Osteoblast (primary cell): ENCODE measurements around the gene MPG. TPM values are rescaled to one million over a fixed set of nuclear protein-coding genes. Genes with fewer than 3 reads are reported as not detected.

Experiments used
- DNase-seq: peaks from one replicate; pipeline ENCODE4 v3.0.0; 2011; ENCODE audit warnings: low spot score, mixed read lengths; ENCODE audit not compliant: insufficient read length; ENCODE audit errors: missing footprints
- H2AFZ ChIP-seq: 2 replicates; pipeline ENCODE4 v1.6.0; 2011; ENCODE audit warnings: mild to moderate bottlenecking, low read length
- H3K27ac ChIP-seq: 2 replicates; pipeline ENCODE4 v1.5.1; 2011; ENCODE audit warnings: mild to moderate bottlenecking, low read depth, low read length, moderate library complexity
- H3K27me3 ChIP-seq: 2 replicates; pipeline ENCODE4 v1.6.0; 2012; ENCODE audit warnings: mild to moderate bottlenecking, control low read depth, inconsistent platforms, low read length, moderate library complexity; ENCODE audit not compliant: insufficient read depth
- H3K36me3 ChIP-seq: 2 replicates; pipeline ENCODE4 v1.5.1; 2011; ENCODE audit warnings: mild to moderate bottlenecking, low read length, control low read depth, moderate library complexity; ENCODE audit not compliant: insufficient read depth
- H3K4me1 ChIP-seq: 2 replicates; pipeline ENCODE4 v1.5.1; 2011; ENCODE audit warnings: mild to moderate bottlenecking, low read length, control low read depth, moderate library complexity; ENCODE audit not compliant: insufficient read depth
- H3K4me2 ChIP-seq: 2 replicates; pipeline ENCODE4 v1.6.0; 2011; ENCODE audit warnings: mild to moderate bottlenecking, low read length; ENCODE audit not compliant: insufficient read depth
- H3K4me3 ChIP-seq: fragments of 200-600 bp; sonication (generic); 3 replicates; pipeline ENCODE4 v1.5.1; 2012; ENCODE audit warnings: mild to moderate bottlenecking, low read length, inconsistent platforms; ENCODE audit not compliant: insufficient read depth
- H3K79me2 ChIP-seq: 2 replicates; pipeline ENCODE4 v1.6.0; 2012; ENCODE audit warnings: mild to moderate bottlenecking, low read length, control low read depth, inconsistent platforms; ENCODE audit not compliant: insufficient read depth
- H3K9me3 ChIP-seq: 2 replicates; pipeline ENCODE4 v1.5.1; 2011; ENCODE audit warnings: low read depth, low read length, control low read depth
- H4K20me1 ChIP-seq: 2 replicates; pipeline ENCODE4 v1.6.0; 2012; ENCODE audit warnings: mild to moderate bottlenecking, low read length, control low read depth; ENCODE audit not compliant: insufficient read depth
- CTCF ChIP-seq: IDR thresholded peaks from 2 replicates; pipeline ENCODE4 v1.5.1; 2011; ENCODE audit warnings: mild to moderate bottlenecking, low read depth, low read length, moderate library complexity; ENCODE audit errors: extremely low read depth
- total RNA-seq: library from RNA; depleted of rRNA; stranded (reverse); fragments of >200 nt; gene quantifications from 2 replicates; pipeline ENCODE4 v1.2.3, GENCODE V29; 2012

Gene MPG
- total RNA-seq, 1 donor: 180 TPM

GRCh38 chr16:104355-104754 lies 26.3 kb downstream of the MPG start:
- Histone ChIP-seq H3K9me3 (no peaks in the 10 kb centered on the region), H2AFZ (no peak overlapping the region)

GRCh38 chr16:104928-105327 lies 26.9 kb downstream of the MPG start:
- Histone ChIP-seq H4K20me1 (peaks cover 41% of the 10 kb centered on the region), H2AFZ (no peak overlapping the region), H3K36me3 (peaks cover 31% of the 10 kb centered on the region), H3K9me3 (no peaks in the 10 kb centered on the region), H3K4me3 (no peak overlapping the region), H3K27ac (no peak overlapping the region), H3K4me1 (peaks cover 15% of the 10 kb centered on the region), H3K27me3 (no peaks in the 10 kb centered on the region), H3K4me2 (no peak overlapping the region), H3K79me2 (no peaks in the 10 kb centered on the region)
- DNase-seq: no peak
- TF ChIP-seq CTCF: no peak

More at GRCh38 chr16:104355-104754, 26.3 kb downstream of the MPG start:
- no peaks in the 10 kb centered on the region for H3K27me3 ChIP-seq
- DNase-seq: peak; percentile 58
- H3K4me1 ChIP-seq: peaks cover 15% of the 10 kb centered on the region
- no peaks in the 10 kb centered on the region for H3K79me2 ChIP-seq
- H3K27ac ChIP-seq: no peak overlapping the region
- no peak overlapping the region for H3K4me2 ChIP-seq
- no peak overlapping the region for H3K4me3 ChIP-seq
- H3K36me3 ChIP-seq: peaks cover 32% of the 10 kb centered on the region
- H4K20me1 ChIP-seq: peaks cover 41% of the 10 kb centered on the region
- no peak for TF ChIP-seq CTCF

GRCh38 chr16:105521-105920 lies 27.5 kb downstream of the MPG start:
- Histone ChIP-seq H3K27me3 (no peaks in the 10 kb centered on the region), H2AFZ (no peak overlapping the region), H3K79me2 (no peaks in the 10 kb centered on the region), H3K9me3 (no peaks in the 10 kb centered on the region), H3K4me2 (no peak overlapping the region), H3K27ac (no peak overlapping the region), H3K4me1 (peaks cover 15% of the 10 kb centered on the region), H4K20me1 (peaks cover 41% of the 10 kb centered on the region), H3K36me3 (peaks cover 29% of the 10 kb centered on the region), H3K4me3 (no peak overlapping the region)
- DNase-seq: no peak
- no peak for TF ChIP-seq CTCF

- Histone ChIP-seq H3K4me1 (peaks cover 12% of the 10 kb centered on the region), H3K79me2 (no peaks in the 10 kb centered on the region)
Measured at GRCh38 chr16:106623-107324, 28.7 kb downstream of the MPG start.

More at GRCh38 chr16:106623-107324, 28.7 kb downstream of the MPG start:
- Histone ChIP-seq H2AFZ (no peak overlapping the region), H4K20me1 (peaks cover 32% of the 10 kb centered on the region), H3K9me3 (no peaks in the 10 kb centered on the region), H3K27me3 (no peaks in the 10 kb centered on the region), H3K36me3 (peaks cover 40% of the 10 kb centered on the region), H3K4me3 (no peak overlapping the region), H3K27ac (no peak overlapping the region), H3K4me2 (no peak overlapping the region)
- peak; percentile 85 for TF ChIP-seq CTCF
- peak; percentile 92 for DNase-seq
